NCI-H1092 treated with DMSO at 0.1 percent for 48 hours (cell line): ENCODE results near the gene BAIAP3.

Experiments
- DNase-seq: peaks from one replicate; lab custom pipeline; 2025; lab: John Stamatoyannopoulos, UW

The BAIAP3 gene

GRCh38 chr16:1334739-1335138 is 1.3 kb downstream of the BAIAP3 start:
- DNase-seq, result no peak

DNA sequence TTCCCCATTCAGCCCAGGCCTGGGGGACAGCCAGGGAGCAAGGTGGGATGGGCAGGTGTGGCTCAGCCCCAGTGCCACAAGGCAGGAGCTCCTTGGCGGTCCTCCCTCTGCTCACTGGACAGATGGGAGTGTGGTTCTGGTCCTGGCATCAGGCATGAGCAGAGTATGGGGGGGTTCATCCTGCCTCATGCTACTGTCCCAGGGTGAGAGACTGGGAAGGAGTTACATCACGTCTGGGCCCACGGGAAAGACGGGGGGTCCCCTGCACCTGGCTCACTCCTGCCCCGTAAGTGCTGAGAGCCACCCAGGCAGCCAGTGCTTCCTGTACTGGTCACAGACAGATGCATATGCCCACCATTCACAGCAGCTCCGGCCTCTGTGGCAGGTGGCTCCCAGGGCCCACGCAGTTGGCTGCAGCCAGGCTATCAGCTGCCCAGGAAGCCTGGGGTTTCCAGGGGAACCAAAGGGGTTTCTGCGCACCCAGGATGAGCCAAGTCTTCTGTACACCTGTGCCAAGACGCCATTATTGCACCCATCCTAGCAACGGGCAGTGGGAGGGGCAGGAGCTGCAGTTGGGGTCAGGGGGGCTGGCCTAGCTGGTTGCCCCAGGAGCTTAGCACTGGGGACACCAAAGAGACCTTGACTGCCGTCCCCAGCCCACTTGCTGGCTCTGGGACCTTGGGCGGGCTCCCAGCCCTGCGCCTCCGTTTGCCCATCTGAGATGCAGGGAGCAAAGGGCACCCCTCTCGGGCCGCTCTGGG is 1.9 kb downstream of the BAIAP3 start:
- DNase-seq, result peak; percentile 77

GRCh38 chr16:1335996-1336395 is 2.6 kb downstream of the BAIAP3 start:
- peak; percentile 8 for DNase-seq

GRCh38 chr16:1336619-1337018 is 3.2 kb downstream of the BAIAP3 start:
- no peak for DNase-seq

- no peak for DNase-seq
Measured at GRCh38 chr16:1337486-1337885, 4.0 kb downstream of the BAIAP3 start.

DNA sequence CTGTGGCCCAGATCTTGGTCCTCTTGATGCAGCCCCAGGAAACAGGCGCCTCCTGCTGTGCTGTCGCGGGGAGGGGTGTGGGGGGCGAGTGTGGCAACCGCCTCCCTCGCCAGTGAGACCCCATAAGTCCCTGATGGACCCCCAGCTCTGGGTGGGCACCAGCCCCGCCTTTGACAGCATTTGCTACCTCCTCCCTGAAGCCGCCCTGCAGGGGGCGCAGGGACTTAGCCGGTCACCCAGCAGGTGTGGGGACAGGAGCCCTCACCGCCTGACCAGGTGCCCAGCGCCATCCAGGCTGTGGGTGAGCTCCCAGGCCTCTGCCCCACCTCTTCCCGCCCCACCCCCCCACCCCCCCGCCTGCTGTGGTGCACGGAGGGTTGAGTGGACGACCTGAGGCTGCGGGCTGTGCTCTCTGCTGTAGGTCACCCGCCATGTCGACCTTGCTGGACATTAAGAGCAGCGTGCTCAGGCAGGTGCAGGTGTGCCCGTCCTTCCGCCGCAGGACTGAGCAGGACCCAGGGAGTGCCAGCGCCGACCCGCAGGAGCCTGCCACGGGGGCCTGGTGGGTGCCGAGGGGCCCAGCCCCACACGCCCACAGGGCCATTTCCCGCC is 4.8 kb downstream of the BAIAP3 start:
- no peak for DNase-seq

DNA sequence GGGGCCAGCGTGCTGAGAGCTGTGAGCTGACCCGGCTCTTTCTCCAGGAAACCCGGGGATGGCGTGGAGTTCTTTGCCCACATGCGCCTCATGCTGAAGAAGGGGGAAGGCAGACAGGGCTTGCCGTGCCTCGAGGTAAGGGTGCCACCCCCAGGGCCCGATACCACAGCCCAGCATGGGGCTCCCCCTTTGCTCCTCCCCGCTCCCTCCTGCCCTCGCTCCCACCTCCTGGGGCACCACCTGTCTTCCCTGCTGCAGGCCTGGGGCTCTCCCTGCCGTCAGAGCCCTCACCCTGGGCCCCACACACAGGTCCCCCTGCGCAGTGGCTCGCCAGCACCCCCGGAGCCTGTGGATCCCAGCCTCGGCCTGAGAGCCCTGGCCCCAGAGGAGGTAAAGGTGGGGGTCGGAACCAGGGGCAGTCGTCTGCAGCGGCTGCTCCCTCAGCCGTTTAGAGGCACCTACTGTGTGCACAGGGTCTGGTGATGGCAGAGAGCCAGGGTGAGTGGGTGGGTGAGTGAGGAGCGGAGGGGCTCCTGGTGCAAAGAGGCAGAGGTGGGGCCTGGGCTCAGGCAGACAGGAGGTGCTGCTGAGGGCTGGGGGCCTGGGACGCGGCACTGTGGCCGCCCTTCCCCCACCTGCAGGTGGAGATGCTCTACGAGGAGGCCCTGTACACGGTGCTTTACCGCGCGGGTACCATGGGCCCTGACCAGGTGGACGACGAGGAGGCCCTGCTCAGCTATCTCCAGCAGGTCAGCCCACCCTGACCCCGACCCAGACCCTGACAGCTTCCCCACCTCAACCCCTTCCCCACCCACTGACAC is 5.6 kb downstream of the BAIAP3 start:
- no peak for DNase-seq

- DNase-seq, result no peak
Measured at GRCh38 chr16:1340730-1341494, 7.5 kb downstream of the BAIAP3 start.

DNA sequence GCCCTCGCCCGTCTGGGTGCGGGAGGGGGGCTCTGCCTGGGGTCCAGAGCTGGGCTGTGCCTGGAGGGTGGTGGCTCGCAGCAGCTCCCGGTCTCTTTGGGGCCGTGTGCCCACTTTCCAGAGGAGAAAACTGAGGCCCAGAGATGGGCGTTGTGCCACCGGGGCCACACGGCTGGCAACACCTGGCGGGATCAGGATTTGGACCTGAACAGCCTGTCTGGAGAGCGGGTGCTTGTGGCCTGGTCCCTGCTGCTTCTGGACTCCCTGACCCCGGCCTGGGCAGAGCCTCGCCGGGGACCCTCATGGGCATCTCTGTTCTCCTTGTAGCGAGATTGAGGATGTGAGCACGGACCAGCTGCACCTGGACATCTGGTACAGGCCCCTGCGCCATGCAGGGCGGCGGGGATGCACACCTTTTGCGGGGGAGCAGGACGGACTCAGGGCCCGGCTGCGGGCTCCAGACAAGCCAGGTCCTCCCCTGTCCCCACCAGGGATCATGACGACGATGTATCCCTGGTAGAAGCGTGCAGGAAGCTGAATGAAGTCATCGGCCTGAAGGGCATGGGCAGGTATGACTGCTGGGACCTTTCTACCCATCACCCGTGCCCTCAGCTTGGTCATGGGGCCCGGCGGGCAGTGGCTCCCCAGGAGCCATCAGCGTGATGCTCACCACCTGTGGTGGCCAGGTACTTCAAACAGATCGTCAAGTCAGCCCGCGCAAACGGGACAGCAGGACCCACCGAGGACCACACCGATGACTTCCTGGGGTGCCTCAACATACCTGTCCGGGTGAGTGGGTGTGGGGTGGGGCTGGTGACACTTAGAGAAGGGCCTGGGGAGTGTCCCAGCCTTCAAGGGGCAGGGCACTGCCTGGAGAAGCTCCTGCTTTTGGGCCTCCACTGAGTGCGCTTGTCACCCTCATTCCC is 8.3 kb downstream of the BAIAP3 start:
- no peak for DNase-seq

GRCh38 chr16:1342526-1343427 is 9.3 kb downstream of the BAIAP3 start:
- DNase-seq, result peak; percentile 98

DNA sequence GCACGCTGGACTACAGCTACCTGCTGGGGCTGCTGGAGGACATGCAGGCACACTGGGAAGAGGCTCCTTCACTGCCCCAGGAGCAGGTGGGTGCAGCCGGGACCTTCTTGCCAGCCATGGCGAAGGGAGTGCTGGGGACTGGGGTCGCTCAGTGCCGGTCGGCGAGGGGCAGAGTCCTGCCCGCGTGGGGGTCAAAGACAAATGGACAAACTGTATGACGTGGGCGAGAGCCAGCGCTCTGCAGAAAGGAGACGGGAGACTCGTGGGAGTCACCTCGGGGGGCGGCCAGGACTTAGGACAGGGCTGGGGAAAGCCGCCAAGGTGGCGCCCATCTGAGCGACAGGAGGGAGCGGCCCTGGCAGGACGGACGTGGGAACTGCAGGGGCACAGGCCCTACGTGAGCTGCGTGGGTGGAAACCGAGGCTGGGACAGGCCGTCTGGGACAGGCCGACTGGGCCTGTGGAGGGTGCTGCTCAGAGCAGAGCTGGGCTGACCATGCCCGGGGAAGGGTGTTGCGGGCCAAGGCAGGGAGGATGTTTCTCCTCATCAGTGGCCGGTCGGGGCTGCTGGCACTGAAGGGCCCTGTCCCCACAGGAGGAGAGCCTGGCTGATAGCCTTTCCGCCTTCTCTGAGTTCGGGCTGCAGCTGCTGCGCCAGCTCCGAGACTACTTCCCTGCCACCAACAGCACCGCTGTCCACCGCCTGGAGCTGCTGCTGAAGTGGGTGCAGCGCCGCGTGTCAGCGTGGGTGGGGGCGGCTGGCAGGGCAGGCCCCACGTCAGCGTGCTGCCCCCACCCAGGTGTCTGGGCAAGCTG is 10.2 kb downstream of the BAIAP3 start:
- no peak for DNase-seq

DNA sequence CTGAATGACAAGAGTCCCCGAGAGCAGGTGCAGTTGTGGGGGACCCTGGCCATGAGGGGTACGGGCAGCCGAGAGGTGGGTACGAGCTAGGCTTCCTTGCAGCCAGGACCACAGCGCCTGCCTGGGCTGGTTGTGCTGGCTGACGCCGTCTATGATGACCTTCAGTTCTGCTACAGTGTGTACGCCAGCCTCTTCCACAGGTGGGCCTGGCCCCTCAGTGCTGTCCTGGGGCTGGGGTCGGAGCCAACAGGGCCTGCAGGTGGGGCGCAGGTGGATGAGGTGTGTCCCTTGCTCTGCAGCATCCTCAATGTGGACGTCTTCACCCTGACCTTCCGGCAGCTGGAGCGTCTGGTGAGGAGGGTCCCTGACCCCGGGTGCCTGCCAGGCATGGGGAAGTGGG is 11.1 kb downstream of the BAIAP3 start:
- DNase-seq, result no peak

GRCh38 chr16:1345087-1345486 is 11.6 kb downstream of the BAIAP3 start:
- DNase-seq, result no peak

DNA sequence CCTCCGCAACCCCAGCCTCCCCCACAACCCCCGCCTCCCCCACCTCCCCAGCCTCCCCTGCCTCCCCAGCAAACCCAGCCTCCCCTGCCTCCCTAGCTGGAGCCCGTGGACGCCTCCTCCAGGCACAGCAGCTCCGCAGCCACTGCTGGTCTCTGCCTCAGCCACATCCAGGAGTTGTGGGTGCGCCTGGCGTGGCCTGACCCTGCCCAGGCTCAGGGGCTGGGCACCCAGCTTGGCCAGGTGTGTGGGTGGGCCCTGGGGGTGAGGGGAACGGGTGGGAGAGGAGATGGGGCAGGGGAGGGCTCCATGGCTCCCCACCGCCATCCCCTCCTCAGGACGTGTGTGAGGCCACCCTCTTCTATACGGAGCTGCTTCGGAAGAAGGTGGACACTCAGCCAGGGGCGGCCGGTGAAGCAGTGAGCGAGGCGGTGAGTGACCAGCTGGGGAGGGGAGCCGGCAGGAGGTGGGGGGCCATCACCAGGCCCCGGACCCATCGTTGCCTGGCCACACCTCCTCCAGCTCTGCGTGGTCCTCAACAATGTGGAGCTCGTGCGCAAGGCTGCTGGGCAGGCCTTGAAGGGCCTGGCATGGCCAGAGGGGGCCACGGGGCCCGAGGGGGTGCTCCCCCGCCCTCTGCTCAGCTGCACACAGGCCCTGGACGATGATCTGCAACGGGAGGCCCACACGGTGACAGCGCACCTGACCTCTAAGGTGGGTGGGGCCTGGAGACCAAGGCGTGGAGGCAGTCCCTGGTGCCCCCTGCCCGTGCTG is 12.4 kb downstream of the BAIAP3 start:
- no peak for DNase-seq

- no peak for DNase-seq
Measured at GRCh38 chr16:1346422-1347285, 13.2 kb downstream of the BAIAP3 start.

- no peak for DNase-seq
Measured at GRCh38 chr16:1347286-1347855, 13.9 kb downstream of the BAIAP3 start.

GRCh38 chr16:1347962-1348361 is 14.5 kb downstream of the BAIAP3 start:
- DNase-seq, result no peak
